ENCODE measurements around the gene TCN1. TPM values are rescaled to one million over a fixed set of nuclear protein-coding genes. Genes with fewer than 3 reads are reported as not detected.

The TCN1 gene
- total and polyA plus RNA-seq, 2 of the 8 experiments (the other 6 are each of a cell fraction or from before 2014, with no cell fraction given), result not detected

DNA sequence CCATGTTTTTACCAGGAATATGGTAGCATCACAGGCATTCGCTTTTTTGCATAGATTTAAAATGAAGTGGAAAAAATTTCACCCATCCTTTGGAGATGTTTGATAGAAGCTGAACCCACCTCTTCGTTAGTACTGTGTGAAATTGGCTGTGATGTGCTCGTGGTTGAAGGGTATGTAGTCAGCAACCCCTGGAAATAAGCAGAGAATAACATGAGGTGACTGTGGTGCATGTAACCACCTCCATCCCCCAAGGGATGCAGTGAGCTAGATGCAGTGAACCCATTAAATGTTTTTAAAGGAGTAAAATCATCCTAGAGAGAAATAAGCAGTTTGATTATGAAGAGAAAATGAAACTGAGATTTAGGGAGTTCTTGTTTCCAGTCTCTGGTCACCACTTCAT, 36.9 kb downstream of the TCN1 start:
- Histone ChIP-seq H3K23ac (ENCODE audit: insufficient read length) (no peak overlapping the region), H2AFZ (ENCODE audit: low read length) (no peak overlapping the region), H2BK20ac (ENCODE audit: low read length) (no peak overlapping the region), H3K56ac (replicated peaks; ENCODE audit: insufficient read length, low read depth, low read length) (no peak overlapping the region), H3K4ac (replicated peaks; ENCODE audit: insufficient read length, low read depth, low read length) (no peak overlapping the region), H3K4me2 (ENCODE audit: insufficient read depth in 1 of 2, low read depth in 2 of 2, low read length in 2 of 2) (no peak overlapping the region), H4K5ac (ENCODE audit: insufficient read length, low read depth, low read length) (no peak overlapping the region), H3K23me2 (ENCODE audit: low read depth, low read length) (no peaks in the 10 kb centered on the region), H4K8ac (ENCODE audit: extremely low read depth, insufficient read depth, low read length) (no peak overlapping the region), H2AK5ac (ENCODE audit: low read depth, low read length) (no peak overlapping the region), H3K36me3 (ENCODE audit: control insufficient read depth in 2 of 4, insufficient read depth in 4 of 4, low read length in 3 of 4) (no peaks in the 10 kb centered on the region), H2BK5ac (ENCODE audit: low read depth, low read length) (no peak overlapping the region), H3K14ac (ENCODE audit: insufficient read length) (no peak overlapping the region), H3K27ac (ENCODE audit: low read depth, low read length) (no peak overlapping the region), H3K4me3 (ENCODE audit: extremely low read depth in 1 of 4, insufficient read depth in 2 of 4, low read depth in 3 of 4, low read length in 4 of 4) (no peak overlapping the region), H3K18ac (ENCODE audit: extremely low read depth, low read length) (no peak overlapping the region), H4K91ac (replicated peaks; ENCODE audit: insufficient read length, low read length) (no peak overlapping the region), H4K20me1 (replicated peaks in 1 of 2; ENCODE audit: control insufficient read depth in 1 of 2, insufficient read depth in 2 of 2, low read length in 2 of 2) (no peaks in the 10 kb centered on the region), H3K27me3 (replicated peaks in 1 of 4; ENCODE audit: control insufficient read depth in 3 of 4, extremely low read depth in 1 of 4, insufficient read depth in 3 of 4, low read length in 3 of 4) (no peaks in the 10 kb centered on the region), H3K9ac (replicated peaks in 1 of 4; ENCODE audit: extremely low read depth in 1 of 4, low read depth in 3 of 4, low read length in 3 of 4) (no peak overlapping the region), H3K9me3 (ENCODE audit: insufficient read depth in 2 of 2, low read depth in 1 of 2, low read length in 1 of 2) (no peaks in the 10 kb centered on the region), H3K4me1 (replicated peaks in 1 of 4; ENCODE audit: control insufficient read depth in 3 of 4, insufficient read depth in 4 of 4, low read length in 3 of 4) (no peaks in the 10 kb centered on the region), H2BK12ac (ENCODE audit: low read depth, low read length) (no peak overlapping the region), H3K79me1 (ENCODE audit: low read depth, low read length) (no peaks in the 10 kb centered on the region), H2BK15ac (ENCODE audit: low read length) (no peak overlapping the region), H2BK120ac (replicated peaks; ENCODE audit: low read depth, low read length) (no peak overlapping the region), H3K79me2 (ENCODE audit: control insufficient read depth in 1 of 2, insufficient read depth in 2 of 2, low read length in 2 of 2) (no peaks in the 10 kb centered on the region)
- no peak for FAIRE-seq
- CTCF ChIA-PET (ENCODE audit: partially characterized antibody), result no interaction called here
- POLR2A ChIA-PET (ENCODE audit: partially characterized antibody), result no interaction called here
- DNase-seq (ENCODE audit: low read depth in 1 of 2, low spot score in 2 of 2), result no peak
- 79% methylated on average over 3 of the region's 3 CpGs; no CpG with 5 or more reads in 1 of the 2 experiments for WGBS, 2 experiments (ENCODE audit: extremely low coverage in 1 of 2, insufficient coverage in 1 of 2, insufficient read length in 1 of 2, insufficient replicate concordance in 2 of 2, low coverage in 1 of 2, low lambda C conversion rate in 2 of 2, missing lambda C conversion rate in 1 of 2)
- no peak for TF ChIP-seq SIN3A (conservative IDR thresholded peaks at IDR 0.05 in 1 of 2, IDR thresholded peaks at IDR 0.05 in 1 of 2; ENCODE audit: low read depth in 1 of 2, low read length in 2 of 2)
- no peak for TF ChIP-seq RAD21 (IDR thresholded peaks at IDR 0.05 in 1 of 2, conservative IDR thresholded peaks at IDR 0.05 in 1 of 2; ENCODE audit: low read depth in 2 of 2, low read length in 2 of 2)
- TF ChIP-seq SP4 (IDR thresholded peaks at IDR 0.05; ENCODE audit: low read length), result no peak
- TF ChIP-seq GABPA (IDR thresholded peaks at IDR 0.05; ENCODE audit: borderline replicate concordance, insufficient read depth, low read length), result no peak
- TF ChIP-seq GTF2F1 (IDR thresholded peaks at IDR 0.05; ENCODE audit: borderline replicate concordance, low read depth, low read length), result no peak
- TF ChIP-seq MAFK (IDR thresholded peaks at IDR 0.05; ENCODE audit: low read depth, low read length), result no peak
- no peak for TF ChIP-seq KDM1A (IDR thresholded peaks at IDR 0.05; ENCODE audit: borderline replicate concordance, low read length)
- no peak for TF ChIP-seq RNF2 (IDR thresholded peaks at IDR 0.05; ENCODE audit: borderline replicate concordance, low read depth, low read length, missing control alignments, poor library complexity, severe bottlenecking)
- TF ChIP-seq EGR1 (IDR thresholded peaks at IDR 0.05; ENCODE audit: borderline replicate concordance, low read depth, low read length), result no peak
- no peak for TF ChIP-seq POLR2AphosphoS5 (IDR thresholded peaks at IDR 0.05; ENCODE audit: low read depth, low read length)
- TF ChIP-seq EZH2 (IDR thresholded peaks at IDR 0.05; ENCODE audit: low read depth, low read length, severe bottlenecking), result no peak
- TF ChIP-seq, protein P1, sequence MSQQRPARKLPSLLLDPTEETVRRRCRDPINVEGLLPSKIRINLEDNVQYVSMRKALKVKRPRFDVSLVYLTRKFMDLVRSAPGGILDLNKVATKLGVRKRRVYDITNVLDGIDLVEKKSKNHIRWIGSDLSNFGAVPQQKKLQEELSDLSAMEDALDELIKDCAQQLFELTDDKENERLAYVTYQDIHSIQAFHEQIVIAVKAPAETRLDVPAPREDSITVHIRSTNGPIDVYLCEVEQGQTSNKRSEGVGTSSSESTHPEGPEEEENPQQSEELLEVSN (IDR thresholded peaks at IDR 0.05), result no peak
- TF ChIP-seq HDAC6 (IDR thresholded peaks at IDR 0.05; ENCODE audit: low read depth, low read length), result no peak

Measured in H1 (cell line).